ENCODE measurements around the gene GEMIN4. TPM values are rescaled to one million over a fixed set of nuclear protein-coding genes. Genes with fewer than 3 reads are reported as not detected.
"Not testable (repeated sequence)": the region's sequence is repeated elsewhere in the genome, so short reads cannot be mapped to it uniquely, and the experiment has no call there.

GEMIN4 gene
- total RNA-seq, 2 experiments from 2014 or later: 49.7 to 56.1 TPM

- POLR2A ChIA-PET: no interaction called here
- no peak overlapping the region for H3K27ac Mint-ChIP-seq
Measured at GRCh38 chr17:778096-778495, 26.0 kb upstream of the GEMIN4 start.

GRCh38 chr17:774313-774584 is 22.2 kb upstream of the GEMIN4 start:
- H3K9me3 Mint-ChIP-seq (ENCODE audit: low read depth): no peaks in the 10 kb centered on the region
- peaks cover 19% of the 10 kb centered on the region for H3K4me1 Mint-ChIP-seq
- CTCF ChIA-PET: interaction anchor here (1.3 kb wide), 1 partner anchor 10 kb away, joined by 4 read pairs; no protein-coding TSS in a partner anchor
- intact Hi-C loops (cut with DNase I, micrococcal nuclease): no loop called here
- POLR2A ChIA-PET: no interaction called here
- H3K4me3 Mint-ChIP-seq: peak overlapping the region; percentile 26
- DNase-seq: no peak
- no peaks in the 10 kb centered on the region for H3K27me3 Mint-ChIP-seq
- ATAC-seq: no peak
- H3K27ac Mint-ChIP-seq: peak overlapping the region; percentile 81
- H3K36me3 Mint-ChIP-seq (ENCODE audit: low read depth): peaks cover 75% of the 10 kb centered on the region

More at GRCh38 chr17:778096-778495, 26.0 kb upstream of the GEMIN4 start:
- no peak overlapping the region for H3K4me3 Mint-ChIP-seq
- intact Hi-C loops (cut with DNase I, micrococcal nuclease): no loop called here
- ATAC-seq (no peak), DNase-seq (no peak)
- H3K36me3 Mint-ChIP-seq (ENCODE audit: low read depth): peaks cover 55% of the 10 kb centered on the region
- H3K9me3 Mint-ChIP-seq (ENCODE audit: low read depth): no peaks in the 10 kb centered on the region
- CTCF ChIA-PET: interaction anchor here (0.6 to 1.2 kb wide), 2 partner anchors 9 to 76 kb away, joined by 3 read pairs; no protein-coding TSS in a partner anchor
- H3K27me3 Mint-ChIP-seq: no peaks in the 10 kb centered on the region
- peaks cover 30% of the 10 kb centered on the region for H3K4me1 Mint-ChIP-seq

- Mint-ChIP-seq H3K36me3 (ENCODE audit: low read depth) (peaks cover 71% of the 10 kb centered on the region), H3K4me1 (peaks cover 19% of the 10 kb centered on the region), H3K27ac (peak overlapping the region; percentile 81), H3K4me3 (peak overlapping the region; percentile 26), H3K27me3 (no peaks in the 10 kb centered on the region), H3K9me3 (ENCODE audit: low read depth) (no peaks in the 10 kb centered on the region)
- intact Hi-C loops (cut with DNase I, micrococcal nuclease): no loop called here
- no peak for DNase-seq
- CTCF ChIA-PET: interaction anchor here (1.3 kb wide), 1 partner anchor 10 kb away, joined by 4 read pairs; no protein-coding TSS in a partner anchor
- peak; percentile 63 for ATAC-seq
- POLR2A ChIA-PET: interaction anchor here (0.6 kb wide), 1 partner anchor 349 kb away, joined by 4 read pairs; no protein-coding TSS in a partner anchor
Measured at GRCh38 chr17:773467-774312, 21.6 kb upstream of the GEMIN4 start.

GRCh38 chr17:773016-773415 is 21.0 kb upstream of the GEMIN4 start:
- Mint-ChIP-seq H3K27ac (peak overlapping the region; percentile 52), H3K4me1 (peaks cover 19% of the 10 kb centered on the region), H3K27me3 (no peaks in the 10 kb centered on the region), H3K36me3 (ENCODE audit: low read depth) (peaks cover 64% of the 10 kb centered on the region), H3K9me3 (ENCODE audit: low read depth) (no peaks in the 10 kb centered on the region), H3K4me3 (no peak overlapping the region)
- DNase-seq (no peak), ATAC-seq (no peak)
- intact Hi-C loops (cut with DNase I, micrococcal nuclease): no loop called here
- ChIA-PET CTCF (interaction anchor here (0.6 to 1.3 kb wide), 2 partner anchors 9 kb away, joined by 3 to 4 read pairs; partner anchors contain the start of genes GLOD4 and MRM3), POLR2A (interaction anchor here (0.6 kb wide), 1 partner anchor 348 kb away, joined by 4 read pairs; no protein-coding TSS in a partner anchor)

GRCh38 chr17:767076-767475 is 15.0 kb upstream of the GEMIN4 start:
- ATAC-seq (no peak), DNase-seq (no peak)
- no peak overlapping the region for H3K4me3 Mint-ChIP-seq
- ChIA-PET POLR2A (no interaction called here), CTCF (interaction anchor here (0.6 kb wide), 1 partner anchor 37 kb away, joined by 3 read pairs; no protein-coding TSS in a partner anchor)
- peak overlapping the region; percentile 79 for H3K27ac Mint-ChIP-seq
- no peaks in the 10 kb centered on the region for H3K27me3 Mint-ChIP-seq
- H3K36me3 Mint-ChIP-seq (ENCODE audit: low read depth): peaks cover 38% of the 10 kb centered on the region
- no peaks in the 10 kb centered on the region for H3K4me1 Mint-ChIP-seq
- intact Hi-C loops (cut with DNase I, micrococcal nuclease): no loop called here
- no peaks in the 10 kb centered on the region for H3K9me3 Mint-ChIP-seq (ENCODE audit: low read depth)

- H3K4me3 Mint-ChIP-seq: no peak overlapping the region
- H3K9me3 Mint-ChIP-seq (ENCODE audit: low read depth): no peaks in the 10 kb centered on the region
- ChIA-PET POLR2A (no interaction called here), CTCF (no interaction called here)
- no peaks in the 10 kb centered on the region for H3K27me3 Mint-ChIP-seq
- ATAC-seq (no peak), DNase-seq (no peak)
- H3K36me3 Mint-ChIP-seq (ENCODE audit: low read depth): peaks cover 42% of the 10 kb centered on the region
- H3K27ac Mint-ChIP-seq: no peak overlapping the region
- intact Hi-C loops (cut with DNase I, micrococcal nuclease): no loop called here
- no peaks in the 10 kb centered on the region for H3K4me1 Mint-ChIP-seq
Measured at GRCh38 chr17:760371-760770, 8.3 kb upstream of the GEMIN4 start.

- peaks cover 39% of the 10 kb centered on the region for H3K36me3 Mint-ChIP-seq (ENCODE audit: low read depth)
- ChIA-PET POLR2A (no interaction called here), CTCF (no interaction called here)
Measured at GRCh38 chr17:759964-760363, 7.9 kb upstream of the GEMIN4 start.

GRCh38 chr17:756010-756567 is 4.0 kb upstream of the GEMIN4 start:
- ATAC-seq; H3K27ac Mint-ChIP-seq; H3K9me3 Mint-ChIP-seq (ENCODE audit: low read depth); H3K4me1 Mint-ChIP-seq; H3K27me3 Mint-ChIP-seq; intact Hi-C loops (cut with DNase I, micrococcal nuclease); CTCF ChIA-PET; DNase-seq; POLR2A ChIA-PET; H3K4me3 Mint-ChIP-seq: not testable (repeated sequence)
- H3K36me3 Mint-ChIP-seq (ENCODE audit: low read depth): peaks cover 35% of the 10 kb centered on the region

More at GRCh38 chr17:759964-760363, 7.9 kb upstream of the GEMIN4 start:
- H3K27me3 Mint-ChIP-seq: no peaks in the 10 kb centered on the region
- H3K4me1 Mint-ChIP-seq: no peaks in the 10 kb centered on the region
- DNase-seq (no peak), ATAC-seq (no peak)
- no peak overlapping the region for H3K4me3 Mint-ChIP-seq
- H3K9me3 Mint-ChIP-seq (ENCODE audit: low read depth): no peaks in the 10 kb centered on the region
- intact Hi-C loops (cut with DNase I, micrococcal nuclease): no loop called here
- H3K27ac Mint-ChIP-seq: no peak overlapping the region

- H3K27ac Mint-ChIP-seq; H3K4me3 Mint-ChIP-seq; H3K27me3 Mint-ChIP-seq; ATAC-seq; intact Hi-C loops (cut with DNase I, micrococcal nuclease); H3K9me3 Mint-ChIP-seq (ENCODE audit: low read depth); DNase-seq: not testable (repeated sequence)
- CTCF ChIA-PET: interaction anchor here (0.7 to 1.2 kb wide), 7 partner anchors 15 to 300 kb away, joined by 3 to 4 read pairs (median 3); partner anchors contain the start of genes GLOD4, MRM3 and TLCD3A
- Mint-ChIP-seq H3K36me3 (ENCODE audit: low read depth) (peaks cover 36% of the 10 kb centered on the region), H3K4me1 (peaks cover 15% of the 10 kb centered on the region)
- POLR2A ChIA-PET: interaction anchor here (0.7 kb wide), 1 partner anchor 575 kb away, joined by 5 read pairs; no protein-coding TSS in a partner anchor
Measured at GRCh38 chr17:755319-755961, 3.4 kb upstream of the GEMIN4 start.

GRCh38 chr17:753418-753817 is 1.4 kb upstream of the GEMIN4 start:
- intact Hi-C loops (cut with DNase I, micrococcal nuclease): loop anchor here (2.0 to 5.0 kb wide), 3 partner anchors 39 to 609 kb away; partner anchors contain the start of gene VPS53 (in 1 of the 2)
- DNase-seq: no peak
- H3K9me3 Mint-ChIP-seq (ENCODE audit: low read depth): peaks cover 4% of the 10 kb centered on the region
- no peaks in the 10 kb centered on the region for H3K27me3 Mint-ChIP-seq
- peak overlapping the region; percentile 55 for H3K4me3 Mint-ChIP-seq
- H3K36me3 Mint-ChIP-seq (ENCODE audit: low read depth): peaks cover 48% of the 10 kb centered on the region
- H3K4me1 Mint-ChIP-seq: peaks cover 29% of the 10 kb centered on the region
- ChIA-PET CTCF (interaction anchor here (0.6 to 1.6 kb wide), 10 partner anchors 8 to 341 kb away, joined by 3 to 6 read pairs (median 4); partner anchors contain the start of genes GLOD4, MRM3 and TIMM22), POLR2A (no interaction called here)
- peak overlapping the region; percentile 73 for H3K27ac Mint-ChIP-seq
- no peak for ATAC-seq

GRCh38 chr17:752620-753219 is 656 bp upstream of the GEMIN4 start:
- intact Hi-C loops (cut with DNase I, micrococcal nuclease): loop anchor here (1.0 to 5.0 kb wide), 9 partner anchors 20 to 608 kb away; partner anchors contain the start of genes VPS53 (in 2 of the 2), GLOD4 (in 1 of the 2), MRM3 (in 1 of the 2) and NXN (in 1 of the 2)
- ATAC-seq (peak; percentile 13), DNase-seq (peak; percentile 55)
- H3K27ac Mint-ChIP-seq: peak overlapping the region; percentile 95
- peaks cover 32% of the 10 kb centered on the region for H3K4me1 Mint-ChIP-seq
- ChIA-PET CTCF (interaction anchor here (0.6 to 1.6 kb wide), 12 partner anchors 9 to 530 kb away, joined by 3 to 6 read pairs (median 4); partner anchors contain the start of genes GLOD4, MRM3 and TIMM22), POLR2A (interaction anchor here (0.8 kb wide), 1 partner anchor 29 kb away, joined by 5 read pairs; the partner anchor contains the start of genes GLOD4 and MRM3)
- H3K36me3 Mint-ChIP-seq (ENCODE audit: low read depth): peaks cover 55% of the 10 kb centered on the region
- H3K9me3 Mint-ChIP-seq (ENCODE audit: low read depth): peaks cover 4% of the 10 kb centered on the region
- peak overlapping the region; percentile 99 for H3K4me3 Mint-ChIP-seq
- no peaks in the 10 kb centered on the region for H3K27me3 Mint-ChIP-seq
